ENCODE results near the gene MTHFR. TPM values are rescaled to one million over a fixed set of nuclear protein-coding genes. Genes with fewer than 3 reads are reported as not detected.

The MTHFR gene
- total and polyA plus RNA-seq, 4 donors = 5.5 to 29.0 (median 18.3) TPM

DNA sequence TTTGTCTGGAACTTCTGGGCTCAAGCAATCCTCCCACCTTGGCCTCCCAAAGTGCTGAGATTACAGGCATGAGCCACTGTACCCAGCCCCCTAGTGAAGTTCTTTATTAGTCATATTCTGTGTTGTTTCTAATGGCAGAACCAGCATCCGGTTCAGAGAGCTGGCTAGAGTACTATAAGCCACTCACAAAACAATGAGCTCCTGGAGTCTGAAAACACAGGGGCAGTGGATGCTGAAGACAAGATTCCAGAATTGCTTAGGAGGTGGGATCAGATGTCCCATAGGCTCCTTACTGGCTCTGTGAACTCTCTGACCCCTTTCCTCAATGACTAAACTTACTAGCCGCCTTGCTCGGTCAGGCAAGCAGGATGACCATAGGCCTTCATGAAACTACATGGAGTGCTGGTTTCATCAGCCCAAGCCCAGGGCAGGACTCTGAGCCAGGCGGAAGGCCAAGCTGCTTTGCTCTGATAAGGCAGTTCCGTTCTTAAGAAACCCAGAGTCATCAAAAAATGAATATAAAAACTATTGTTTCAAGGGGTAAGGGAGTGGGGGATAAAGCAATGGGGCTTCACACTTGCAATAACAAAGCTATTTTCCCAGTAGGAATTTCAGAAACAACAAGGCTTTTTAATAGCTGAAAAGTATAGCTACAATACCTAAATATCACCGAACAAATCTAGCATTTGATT is 8.1 kb downstream of the MTHFR start:
- Histone ChIP-seq H3K9ac (ENCODE audit: low read depth in 1 of 2, low read length in 2 of 2) (no peak overlapping the region), H3K27ac (ENCODE audit: low read depth in 1 of 2, low read length in 2 of 2) (peak overlapping the region; percentile 8 to 36), H3K9me3 (ENCODE audit: control insufficient read depth in 4 of 4, low read length in 3 of 4) (no peaks in the 10 kb centered on the region), H3K27me3 (ENCODE audit: control insufficient read depth in 4 of 4, insufficient read depth in 4 of 4, low read length in 3 of 4) (no peaks in the 10 kb centered on the region), H3K4me3 (ENCODE audit: low read depth in 1 of 3, low read length in 3 of 3) (no peak overlapping the region), H3K4me1 (ENCODE audit: control insufficient read depth in 4 of 4, insufficient read depth in 4 of 4, low read length in 3 of 4) (peaks cover 0 to 14% (median 10%) of the 10 kb centered on the region in 4 donors), H3K36me3 (ENCODE audit: control insufficient read depth in 4 of 4, insufficient read depth in 3 of 4, low read depth in 1 of 4, low read length in 3 of 4) (peaks cover 21 to 54% (median 41%) of the 10 kb centered on the region in 4 donors)
- peak; percentile 64 for DNase-seq (ENCODE audit: low spot score)
- TF ChIP-seq TAF1 (conservative IDR thresholded peaks at IDR 0.05) (no peak), RAD21 (IDR thresholded peaks at IDR 0.05) (no peak), ZBTB33 (IDR thresholded peaks at IDR 0.05) (no peak), NR2F2 (IDR thresholded peaks at IDR 0.05) (peak; percentile 70), HNF4A (conservative IDR thresholded peaks at IDR 0.05) (no peak)
- 86% methylated on average over 6 of the region's 6 CpGs for WGBS

DNA sequence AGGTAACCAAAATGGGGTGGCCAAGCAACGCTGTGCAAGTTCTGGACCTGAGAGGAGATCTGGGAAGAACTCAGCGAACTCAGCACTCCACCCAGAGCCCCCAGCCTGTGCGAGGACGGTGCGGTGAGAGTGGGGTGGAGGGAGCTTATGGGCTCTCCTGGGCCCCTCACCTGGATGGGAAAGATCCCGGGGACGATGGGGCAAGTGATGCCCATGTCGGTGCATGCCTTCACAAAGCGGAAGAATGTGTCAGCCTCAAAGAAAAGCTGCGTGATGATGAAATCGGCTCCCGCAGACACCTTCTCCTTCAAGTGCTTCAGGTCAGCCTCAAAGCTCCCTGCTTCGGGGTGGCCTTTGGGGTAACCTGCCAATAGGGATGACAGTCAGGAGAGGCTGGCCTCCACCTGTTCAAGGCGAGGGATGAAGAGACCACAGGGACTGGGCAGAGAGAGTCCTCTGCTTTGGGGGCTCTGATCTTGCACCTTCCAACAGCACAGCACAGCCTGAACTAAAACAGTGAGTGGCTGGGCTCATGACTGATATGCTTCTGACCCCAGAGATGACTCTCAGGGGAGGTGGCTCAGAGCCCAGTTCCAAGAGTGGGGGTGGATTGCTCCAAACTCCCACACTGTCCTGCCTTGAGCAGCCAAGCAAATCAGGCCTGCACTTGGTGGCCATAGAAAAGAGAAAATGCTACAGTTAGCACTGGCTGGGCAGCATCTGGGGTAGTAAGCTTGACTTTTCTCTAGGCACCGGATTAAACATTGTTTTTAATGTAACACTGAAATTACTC is 9.5 kb downstream of the MTHFR start:
- WGBS = 96% methylated on average over 15 of the region's 15 CpGs
- TF ChIP-seq NR2F2 (IDR thresholded peaks at IDR 0.05) (peak; percentile 41), JUND (IDR thresholded peaks at IDR 0.05) (no peak), RXRA (IDR thresholded peaks at IDR 0.05) (peak in 1 of 2 donors; percentile 10)
- Histone ChIP-seq H3K9ac (ENCODE audit: low read depth in 1 of 2, low read length in 2 of 2) (no peak overlapping the region), H3K36me3 (ENCODE audit: control insufficient read depth in 4 of 4, insufficient read depth in 3 of 4, low read depth in 1 of 4, low read length in 3 of 4) (peaks cover 23 to 64% (median 44%) of the 10 kb centered on the region in 4 donors), H3K4me1 (ENCODE audit: control insufficient read depth in 4 of 4, insufficient read depth in 4 of 4, low read length in 3 of 4) (peaks cover 0 to 11% (median 8%) of the 10 kb centered on the region in 4 donors), H3K4me3 (ENCODE audit: low read depth in 1 of 3, low read length in 3 of 3) (no peak overlapping the region), H3K27ac (ENCODE audit: low read depth in 1 of 2, low read length in 2 of 2) (no peak overlapping the region), H3K27me3 (ENCODE audit: control insufficient read depth in 4 of 4, insufficient read depth in 4 of 4, low read length in 3 of 4) (no peaks in the 10 kb centered on the region), H3K9me3 (ENCODE audit: control insufficient read depth in 4 of 4, low read length in 3 of 4) (no peaks in the 10 kb centered on the region)
- no peak for DNase-seq (ENCODE audit: low spot score)

GRCh38 chr1:11795238-11795890 is 10.4 kb downstream of the MTHFR start:
- WGBS = 94% methylated on average over 14 of the region's 14 CpGs
- Histone ChIP-seq H3K27ac (ENCODE audit: low read depth in 1 of 2, low read length in 2 of 2) (no peak overlapping the region), H3K9me3 (ENCODE audit: control insufficient read depth in 4 of 4, low read length in 3 of 4) (no peaks in the 10 kb centered on the region), H3K4me3 (ENCODE audit: low read depth in 1 of 3, low read length in 3 of 3) (no peak overlapping the region), H3K27me3 (ENCODE audit: control insufficient read depth in 4 of 4, insufficient read depth in 4 of 4, low read length in 3 of 4) (no peaks in the 10 kb centered on the region), H3K36me3 (ENCODE audit: control insufficient read depth in 4 of 4, insufficient read depth in 3 of 4, low read depth in 1 of 4, low read length in 3 of 4) (peaks cover 23 to 57% (median 41%) of the 10 kb centered on the region in 4 donors), H3K4me1 (ENCODE audit: control insufficient read depth in 4 of 4, insufficient read depth in 4 of 4, low read length in 3 of 4) (peaks cover 0 to 11% (median 6%) of the 10 kb centered on the region in 4 donors), H3K9ac (ENCODE audit: low read depth in 1 of 2, low read length in 2 of 2) (no peak overlapping the region)
- no peak for TF ChIP-seq EGR1 (IDR thresholded peaks at IDR 0.05; ENCODE audit: low read depth in 2 of 2)
- no peak for TF ChIP-seq HNF4A (conservative IDR thresholded peaks at IDR 0.05)
- no peak for TF ChIP-seq NR2F2 (IDR thresholded peaks at IDR 0.05)
- TF ChIP-seq FOXA2 (IDR thresholded peaks at IDR 0.05) = no peak
- TF ChIP-seq TAF1 (conservative IDR thresholded peaks at IDR 0.05) = no peak
- TF ChIP-seq RAD21 (IDR thresholded peaks at IDR 0.05) = no peak
- no peak for DNase-seq (ENCODE audit: low spot score)

All from liver (tissue), 9 donors.